Stomach (tissue), 9 donors: ENCODE results near the gene PNKP. TPM values are rescaled to one million over a fixed set of nuclear protein-coding genes. Genes with fewer than 3 reads are reported as not detected.

Experiments used
- DNase-seq, 2 donors: peaks; one replicate each; pipeline versions ENCODE4 v3.0.0 to v3.0.0-alpha.2; 2013 to 2019
- H3K27ac ChIP-seq, 5 donors: fragments of 200-600 bp in 4 of 5; sonication (generic) in 4 of 5; one replicate each; pipeline ENCODE4 v1.5.1; 2013 to 2019; ENCODE audit warnings: mild to moderate bottlenecking in 1 of 5, moderate library complexity in 1 of 5
- H3K27me3 ChIP-seq, 3 donors: fragments of 200-600 bp; sonication (generic); one replicate each; pipeline ENCODE4 v1.5.1; 2017 to 2019; ENCODE audit warnings: mixed run types in 1 of 3
- H3K36me3 ChIP-seq, 4 donors: fragments of 200-600 bp; sonication (generic); 1 replicate in 3 of 4; 2 replicates in 1 of 4; pipeline ENCODE4 v1.5.1; 2016 to 2019
- H3K4me1 ChIP-seq, 4 donors: fragments of 200-600 bp; sonication (generic); one replicate each; pipeline ENCODE4 v1.5.1; 2016 to 2019
- H3K4me3 ChIP-seq, 4 donors: fragments of 200-600 bp; sonication (generic) in 3 of 4; one replicate each; pipeline ENCODE4 v1.5.1; 2016 to 2019; ENCODE audit warnings: mild to moderate bottlenecking in 1 of 4
- H3K9me3 ChIP-seq, 4 donors: fragments of 200-600 bp; sonication (generic); one replicate each; pipeline ENCODE4 v1.5.1; 2016 to 2019
- EP300 ChIP-seq: sonication (generic); formaldehyde crosslinking; IDR thresholded peaks from one replicate; pipeline ENCODE4 v1.6.1; 2017; ENCODE audit warnings: antibody characterized with exemption
- POLR2A ChIP-seq, 4 donors: fragments of 450-650 bp; IDR thresholded peaks; one replicate each; pipeline ENCODE4 v1.6.1; 2016; ENCODE audit warnings: antibody characterized with exemption in 4 of 4, control low read depth in 2 of 4, mild to moderate bottlenecking in 1 of 4, moderate library complexity in 1 of 4
- POLR2AphosphoS5 ChIP-seq, 3 donors: sonication (generic); formaldehyde crosslinking; IDR thresholded peaks; one replicate each; pipeline ENCODE4 v1.6.1; 2016; ENCODE audit warnings: antibody characterized with exemption in 3 of 3
- WGBS, 5 donors: extraction: QIAGEN DNeasy Blood & Tissue Kit in 3 of 5; methylation state at CpG; one replicate each; pipeline versions ENCODE4 v1.1.5 to v1.1.7; 2013 to 2018; 5-methylcytosine and 5-hydroxymethylcytosine counted together
- intact Hi-C: fragments of 100-400 bp; cut with DNase I; formaldehyde crosslinking; loops from one replicate; pipeline ENCODE4 v1.15.1; 2023; ENCODE audit warnings: low total_unique reads
- polyA plus RNA-seq, 3 donors: library from polyadenylated mRNA; stranded (reverse); fragments of 200-250 nt; gene quantifications; one replicate each; pipeline ENCODE4 v1.2.3, GENCODE V29; 2013
- total RNA-seq, 5 donors: library from RNA; depleted of rRNA; stranded (reverse); fragments of >200 nt; gene quantifications; one replicate each; pipeline versions ENCODE4 v1.1.0 to v1.2.3, GENCODE V29; 2014 to 2016
- TF ChIP-seq, protein P1 (sequence below), 7 experiments: fragments of 450-650 bp in 4 of 7; fragments of 200-600 bp in 3 of 7; sonication (generic) in 3 of 7; IDR thresholded peaks; one replicate each; pipeline ENCODE4 v1.5.1; 2016 to 2019; ENCODE audit warnings: antibody characterized with exemption in 7 of 7, control low read depth in 2 of 7, mild to moderate bottlenecking in 1 of 7
- donor health status: healthy with polysubstance abuse.
- donor health status: Bipolar disorder and iron deficiency.
- donor health status: healthy.

PNKP gene
- total and polyA plus RNA-seq, 8 donors = 30.3 to 208 (median 57.9) TPM

DNA sequence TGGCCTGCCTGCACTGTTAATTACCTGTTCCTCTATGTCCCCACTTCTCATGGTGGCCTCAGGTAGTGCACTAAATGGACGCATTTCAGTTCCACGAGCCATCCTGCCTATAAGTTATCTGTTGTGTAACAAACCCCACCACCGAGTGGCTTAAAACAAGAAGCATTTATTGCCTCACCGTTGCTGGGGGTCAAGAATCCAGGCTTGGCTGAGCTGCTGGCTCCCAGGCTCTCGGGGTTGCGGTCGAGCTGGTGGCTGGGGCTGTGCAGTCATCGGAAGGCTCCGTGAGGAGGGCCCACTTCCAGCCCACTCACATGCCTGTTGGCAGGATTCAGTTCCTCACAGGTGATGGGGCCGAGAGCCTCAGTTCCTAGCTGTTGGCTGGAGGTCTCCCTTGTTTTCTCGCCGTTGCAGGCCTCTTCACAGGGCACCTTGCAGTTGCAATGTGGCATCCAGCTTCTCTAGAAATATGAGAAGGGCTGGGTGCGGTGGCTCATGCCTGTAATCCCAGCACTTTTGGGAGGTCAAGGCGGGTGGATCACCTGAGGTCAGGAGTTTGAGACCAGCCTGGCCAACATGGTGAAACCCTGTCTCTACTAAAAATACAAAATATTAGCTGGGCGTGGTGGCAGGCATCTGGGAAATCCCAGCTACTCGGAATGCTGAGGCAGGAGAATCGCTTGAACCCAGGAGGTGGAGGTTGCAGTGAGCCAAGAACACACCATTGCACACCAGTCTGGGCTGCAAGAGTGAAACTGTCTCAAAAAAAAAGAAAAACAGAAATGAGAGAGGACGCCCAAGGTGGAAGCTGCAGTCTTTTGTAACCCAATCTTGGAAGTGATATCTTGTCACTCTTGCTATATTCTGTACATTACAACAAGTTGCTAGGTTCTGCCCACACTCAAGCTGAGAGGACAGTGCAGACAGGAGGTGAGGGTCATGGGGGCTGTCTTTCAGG lies 23.0 kb downstream of the PNKP start:
- no peaks in the 10 kb centered on the region for H3K9me3 ChIP-seq
- H3K27ac ChIP-seq = no peak overlapping the region
- no peaks in the 10 kb centered on the region for H3K27me3 ChIP-seq
- DNase-seq = no peak
- no peak overlapping the region for H3K4me3 ChIP-seq
- H3K4me1 ChIP-seq = peaks cover 0 to 12% (median under 1%) of the 10 kb centered on the region in 4 donors
- intact Hi-C loops = no loop called here
- peaks cover 0 to 18% (median 13%) of the 10 kb centered on the region in 4 donors for H3K36me3 ChIP-seq
- WGBS, 5 donors = 82 to 87% (median 84%) methylated on average over 13 to 18 of the region's 18 CpGs
- TF ChIP-seq EP300 (no peak), POLR2AphosphoS5 (IDR thresholded peaks at IDR 0.05) (no peak), POLR2A (IDR thresholded peaks at IDR 0.05) (no peak)
- TF ChIP-seq, protein P1, sequence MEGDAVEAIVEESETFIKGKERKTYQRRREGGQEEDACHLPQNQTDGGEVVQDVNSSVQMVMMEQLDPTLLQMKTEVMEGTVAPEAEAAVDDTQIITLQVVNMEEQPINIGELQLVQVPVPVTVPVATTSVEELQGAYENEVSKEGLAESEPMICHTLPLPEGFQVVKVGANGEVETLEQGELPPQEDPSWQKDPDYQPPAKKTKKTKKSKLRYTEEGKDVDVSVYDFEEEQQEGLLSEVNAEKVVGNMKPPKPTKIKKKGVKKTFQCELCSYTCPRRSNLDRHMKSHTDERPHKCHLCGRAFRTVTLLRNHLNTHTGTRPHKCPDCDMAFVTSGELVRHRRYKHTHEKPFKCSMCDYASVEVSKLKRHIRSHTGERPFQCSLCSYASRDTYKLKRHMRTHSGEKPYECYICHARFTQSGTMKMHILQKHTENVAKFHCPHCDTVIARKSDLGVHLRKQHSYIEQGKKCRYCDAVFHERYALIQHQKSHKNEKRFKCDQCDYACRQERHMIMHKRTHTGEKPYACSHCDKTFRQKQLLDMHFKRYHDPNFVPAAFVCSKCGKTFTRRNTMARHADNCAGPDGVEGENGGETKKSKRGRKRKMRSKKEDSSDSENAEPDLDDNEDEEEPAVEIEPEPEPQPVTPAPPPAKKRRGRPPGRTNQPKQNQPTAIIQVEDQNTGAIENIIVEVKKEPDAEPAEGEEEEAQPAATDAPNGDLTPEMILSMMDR (IDR thresholded peaks at IDR 0.05) = no peak

DNA sequence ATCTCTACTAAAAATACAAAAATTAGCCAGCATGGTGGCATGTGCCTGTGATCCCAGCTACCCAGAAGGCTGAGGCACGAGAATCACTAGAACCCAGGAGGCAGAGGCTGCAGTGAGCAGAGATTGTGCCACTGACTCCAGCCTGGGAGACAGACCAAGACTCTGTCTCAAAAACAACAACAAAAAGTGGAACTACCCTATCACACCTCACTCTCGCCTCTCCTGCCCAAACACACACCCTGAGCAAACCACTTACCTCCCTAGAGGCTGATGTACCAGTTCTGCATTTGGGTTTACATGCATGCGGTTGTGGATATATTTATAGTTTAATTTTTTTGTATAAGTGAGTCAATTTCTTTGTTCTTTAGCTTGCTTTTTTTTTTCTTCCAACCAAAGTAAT lies 24.1 kb downstream of the PNKP start:
- Histone ChIP-seq H3K9me3 (no peaks in the 10 kb centered on the region), H3K27me3 (no peaks in the 10 kb centered on the region), H3K27ac (no peak overlapping the region), H3K36me3 (peaks cover 6 to 29% (median 25%) of the 10 kb centered on the region in 4 donors), H3K4me1 (peaks cover 0 to 7% (median 0%) of the 10 kb centered on the region in 4 donors), H3K4me3 (no peak overlapping the region)
- DNase-seq = no peak
- intact Hi-C loops = no loop called here
- WGBS, 5 donors = 77 to 88% (median 85%) methylated on average over 3 of the region's 3 CpGs
- no peak for TF ChIP-seq EP300
- no peak for TF ChIP-seq POLR2A (IDR thresholded peaks at IDR 0.05)
- TF ChIP-seq, protein P1 (IDR thresholded peaks at IDR 0.05) = no peak
- no peak for TF ChIP-seq POLR2AphosphoS5 (IDR thresholded peaks at IDR 0.05)

DNA sequence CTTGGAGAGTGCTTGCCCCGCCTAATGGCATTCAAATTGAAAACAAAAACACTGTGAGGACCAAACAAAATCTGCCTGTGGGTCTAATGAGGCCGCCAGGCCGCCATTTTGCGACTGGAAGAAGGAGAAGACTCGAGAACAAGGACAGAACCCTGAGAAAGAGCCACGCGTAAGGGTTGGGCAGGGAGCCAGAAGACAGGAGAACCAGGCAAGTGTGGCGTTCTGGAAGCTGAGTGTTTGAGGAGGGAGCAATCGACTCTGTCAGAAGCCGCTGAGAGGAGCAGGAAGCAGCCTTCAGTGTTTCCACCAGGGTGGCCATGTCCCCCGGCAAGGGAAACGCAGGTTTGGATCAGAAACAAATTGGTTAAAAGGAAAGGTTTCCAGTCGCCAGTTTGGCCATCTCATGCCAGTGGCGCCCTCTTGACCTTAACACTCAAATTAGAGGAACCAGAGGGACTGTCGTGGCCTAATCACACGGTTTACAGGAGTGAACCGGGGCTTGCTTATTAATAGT lies 26.6 kb downstream of the PNKP start:
- Histone ChIP-seq H3K27me3 (no peaks in the 10 kb centered on the region), H3K4me1 (peaks cover 0 to 3% (median 0%) of the 10 kb centered on the region in 4 donors), H3K9me3 (no peaks in the 10 kb centered on the region), H3K4me3 (no peak overlapping the region), H3K27ac (no peak overlapping the region), H3K36me3 (peaks cover 30 to 54% (median 49%) of the 10 kb centered on the region in 4 donors)
- no peak for DNase-seq
- intact Hi-C loops = no loop called here
- TF ChIP-seq POLR2AphosphoS5 (IDR thresholded peaks at IDR 0.05) (no peak), POLR2A (IDR thresholded peaks at IDR 0.05) (no peak), EP300 (no peak)
- TF ChIP-seq, protein P1 (IDR thresholded peaks at IDR 0.05) = no peak
- WGBS, 5 donors = 85 to 92% (median 90%) methylated on average over 17 of the region's 17 CpGs

DNA sequence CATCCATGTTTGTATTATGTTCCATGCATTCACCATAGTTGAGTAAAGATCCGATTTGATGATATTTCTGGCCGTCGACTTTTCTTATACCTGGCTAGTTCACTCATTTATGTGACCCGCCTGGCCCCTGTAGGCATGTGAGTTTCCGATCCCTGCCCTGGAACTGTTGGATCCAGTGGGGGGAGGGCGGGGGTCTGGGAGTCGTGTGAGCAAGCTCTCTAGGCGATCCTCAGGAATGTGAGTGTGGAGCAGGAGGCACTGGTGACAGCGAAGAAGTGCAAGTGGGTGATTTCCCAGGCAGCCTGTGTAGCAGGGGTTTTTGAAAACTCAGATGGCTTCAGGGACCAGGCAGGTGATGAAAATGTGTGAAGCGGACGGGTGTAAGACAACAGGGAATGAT lies 27.1 kb downstream of the PNKP start:
- 89 to 94% (median 90%) methylated on average over 11 of the region's 11 CpGs for WGBS, 5 donors
- Histone ChIP-seq H3K36me3 (peaks cover 34 to 59% (median 54%) of the 10 kb centered on the region in 4 donors), H3K4me1 (peaks cover 0 to 3% (median 0%) of the 10 kb centered on the region in 4 donors), H3K27me3 (no peaks in the 10 kb centered on the region), H3K4me3 (no peak overlapping the region), H3K9me3 (no peaks in the 10 kb centered on the region), H3K27ac (no peak overlapping the region)
- intact Hi-C loops = no loop called here
- DNase-seq = no peak
- TF ChIP-seq, protein P1 (IDR thresholded peaks at IDR 0.05) = no peak
- no peak for TF ChIP-seq POLR2A (IDR thresholded peaks at IDR 0.05)
- no peak for TF ChIP-seq EP300
- no peak for TF ChIP-seq POLR2AphosphoS5 (IDR thresholded peaks at IDR 0.05)
